Inferior parietal cortex (tissue), 1 donor: Measurements from ENCODE around the gene CIAO1.
A peak's percentile ranks its signal among the peaks of the same experiment; 100 is the strongest.
"Not testable (repeated sequence)": the region's sequence is repeated elsewhere in the genome, so short reads cannot be mapped to it uniquely, and the experiment has no call there.

Experiments used
- DNase-seq: peaks from one replicate; pipeline ENCODE4 v3.0.0-alpha.2; 2016; ENCODE audit errors: extremely low spot score

Gene CIAO1

GRCh38 chr2:96274355-96275056, 8.5 kb downstream of the CIAO1 start:
- DNase-seq = no peak

GRCh38 chr2:96276787-96277499, 10.9 kb downstream of the CIAO1 start:
- no peak for DNase-seq

- no peak for DNase-seq
These were observed 21.3 kb downstream of the CIAO1 start for GRCh38 chr2:96287273-96287856.

- no peak for DNase-seq
These were observed 25.7 kb downstream of the CIAO1 start for GRCh38 chr2:96291751-96292150.

- DNase-seq = not testable (repeated sequence)
These were observed 28.2 kb downstream of the CIAO1 start for GRCh38 chr2:96294271-96294670.

- DNase-seq = no peak
These were observed 30.9 kb downstream of the CIAO1 start for GRCh38 chr2:96296925-96297324.

GRCh38 chr2:96301865-96302264, 35.8 kb downstream of the CIAO1 start:
- no peak for DNase-seq

GRCh38 chr2:96304606-96305005, 38.6 kb downstream of the CIAO1 start:
- DNase-seq = no peak

GRCh38 chr2:96305091-96305978, 39.3 kb downstream of the CIAO1 start, which contains the start of gene SNRNP200:
Gene SNRNP200, minus strand, starts transcription at chr2:96305546. Its CDS starts 109 bp downstream, at chr2:96305437.
- DNase-seq = peak; percentile 94

- DNase-seq = no peak
These were observed 39.9 kb downstream of the CIAO1 start for GRCh38 chr2:96305979-96306308.

GRCh38 chr2:96306370-96306769, 40.3 kb downstream of the CIAO1 start:
- DNase-seq = no peak

GRCh38 chr2:96308248-96308647, 42.2 kb downstream of the CIAO1 start:
- DNase-seq = no peak

GRCh38 chr2:96315005-96315399, 49.0 kb downstream of the CIAO1 start:
- no peak for DNase-seq

- DNase-seq = no peak
These were observed 49.5 kb downstream of the CIAO1 start for GRCh38 chr2:96315400-96316071.

GRCh38 chr2:96316999-96317398, 51.0 kb downstream of the CIAO1 start:
- DNase-seq = no peak

GRCh38 chr2:96317584-96317997, 51.6 kb downstream of the CIAO1 start:
- no peak for DNase-seq

GRCh38 chr2:96318723-96319122, 52.7 kb downstream of the CIAO1 start:
- no peak for DNase-seq

GRCh38 chr2:96319396-96319795, 53.4 kb downstream of the CIAO1 start:
- no peak for DNase-seq

- no peak for DNase-seq
These were observed 54.3 kb downstream of the CIAO1 start for GRCh38 chr2:96320326-96320725.

- DNase-seq = no peak
These were observed 55.0 kb downstream of the CIAO1 start for GRCh38 chr2:96320728-96321622.
